K562 (cell line): Measurements from ENCODE around the gene C12orf60. TPM values are rescaled to one million over a fixed set of nuclear protein-coding genes. Genes with fewer than 3 reads are reported as not detected.

ENCODE experiments used
- ATAC-seq: fragments of 200-7000 bp; cut with Tn5 transposase; 3 replicates; pipeline ENCODE4 v1.9.1; 2020; ENCODE audit warnings: moderate library complexity
- BruUV-seq: library from RNA; stranded (reverse); fragments of 400-500 nt; replicated peaks from 2 replicates; lab custom pipeline; 2021; lab: Mats Ljungman, UMichigan
- CTCF ChIA-PET: fragments of 300-600 bp; formaldehyde crosslinking; extraction: SDS; loops from one replicate; lab custom pipeline; 2021; ENCODE audit warnings: low intra/inter-chr PET ratio; lab: Yijun Ruan, JAX
- POLR2A ChIA-PET: fragments of 300-600, 350-650 bp; sonication (Branson Sonifier 250); formaldehyde crosslinking; extraction: SDS; loops from one replicate; lab custom pipeline; 2021; ENCODE audit warnings: antibody characterized with exemption, inconsistent platforms; lab: Yijun Ruan, JAX
- DNase-seq, 4 experiments: peaks; one replicate each; pipeline versions ENCODE4 v3.0.0 to v3.0.0-alpha.2; 2011 to 2018; ENCODE audit warnings: low spot score in 3 of 4, mixed read lengths in 3 of 4; ENCODE audit errors: extremely low read depth in 1 of 4
- FAIRE-seq: peaks from 2 replicates; lab custom pipeline; 2011; peaks lifted over from hg19 to GRCh38; lab: Jason Lieb, UNC
- H2AFZ ChIP-seq: 2 replicates; pipeline ENCODE4 v1.6.0; 2011; ENCODE audit warnings: low read depth, low read length, control low read depth, inconsistent platforms
- H3K27ac ChIP-seq: fragments of 200-600 bp; 3 replicates; pipeline ENCODE4 v1.8.0; 2011; ENCODE audit warnings: low read depth, mild to moderate bottlenecking, control low read depth, inconsistent platforms, low read length, moderate library complexity, mixed read lengths; ENCODE audit errors: extremely low read depth
- H3K27me3 ChIP-seq, 2 experiments: fragments of 300-600 bp in 1 of 2; 2 replicates in 1 of 2; 3 replicates in 1 of 2; pipeline versions ENCODE4 v1.6.0 to v1.8.0; 2011; ENCODE audit warnings: inconsistent platforms in 2 of 2, low read length in 2 of 2, mild to moderate bottlenecking in 1 of 2, mixed read lengths in 1 of 2, moderate library complexity in 1 of 2; ENCODE audit not compliant: control insufficient read depth in 2 of 2, insufficient read depth in 2 of 2
- H3K36me3 ChIP-seq: fragments of 300-600 bp; 3 replicates; pipeline ENCODE4 v1.8.0; 2011; ENCODE audit warnings: mild to moderate bottlenecking, low read length, inconsistent platforms; ENCODE audit not compliant: control insufficient read depth, insufficient read depth
- H3K4me1 ChIP-seq, 2 experiments: fragments of 200-600 bp in 1 of 2; replicated peaks in 1 of 2; 2 replicates in 1 of 2; 3 replicates in 1 of 2; pipeline versions ENCODE4 v1.5.1 to v1.8.0; 2011; ENCODE audit warnings: inconsistent platforms in 2 of 2, low read length in 2 of 2, mild to moderate bottlenecking in 1 of 2, mixed read lengths in 1 of 2, moderate library complexity in 1 of 2; ENCODE audit not compliant: control insufficient read depth in 2 of 2, insufficient read depth in 2 of 2
- H3K4me2 ChIP-seq: 2 replicates; pipeline ENCODE4 v1.6.1; 2011; ENCODE audit warnings: low read length, control low read depth, inconsistent platforms, mixed read lengths; ENCODE audit not compliant: insufficient read depth
- H3K4me3 ChIP-seq: fragments of 200-600 bp; sonication (generic), shearing (Covaris generic); 2 replicates; pipeline ENCODE4 v1.5.1; 2016; ENCODE audit warnings: control low read depth, inconsistent platforms
- H3K79me2 ChIP-seq: fragments of 200-600 bp; 3 replicates; pipeline ENCODE4 v1.8.0; 2011; ENCODE audit warnings: low read length, inconsistent platforms; ENCODE audit not compliant: control insufficient read depth, insufficient read depth
- H3K9ac ChIP-seq, 2 experiments: 2 replicates each; pipeline versions ENCODE4 v1.6.0 to v1.6.1; 2011; ENCODE audit warnings: low read depth in 2 of 2, low read length in 2 of 2, control low read depth in 1 of 2, inconsistent platforms in 1 of 2, mild to moderate bottlenecking in 1 of 2, mixed read lengths in 1 of 2; ENCODE audit not compliant: insufficient read depth in 1 of 2
- H3K9me1 ChIP-seq: one replicate; pipeline ENCODE4 v1.6.0; 2011; ENCODE audit warnings: inconsistent platforms, mild to moderate bottlenecking, low read length, moderate library complexity; ENCODE audit not compliant: control insufficient read depth, insufficient read depth
- H3K9me3 ChIP-seq: replicated peaks from 2 replicates; pipeline ENCODE4 v1.5.1; 2011; ENCODE audit warnings: low read depth, low read length, inconsistent platforms; ENCODE audit not compliant: control insufficient read depth, insufficient read depth
- H4K20me1 ChIP-seq: replicated peaks from 2 replicates; pipeline ENCODE4 v1.6.1; 2011; ENCODE audit warnings: low read length, inconsistent platforms, mixed read lengths; ENCODE audit not compliant: control insufficient read depth, insufficient read depth
- KDM5B ChIP-seq: fragments of 200-600 bp; sonication (generic); IDR thresholded peaks from 2 replicates; pipeline ENCODE4 v1.6.1; 2012; ENCODE audit warnings: low read depth, mild to moderate bottlenecking, moderate library complexity, low read length, control low read depth, inconsistent platforms; ENCODE audit not compliant: insufficient replicate concordance
- PYGO2 ChIP-seq: fragments of 450-650 bp; IDR thresholded peaks from 2 replicates; pipeline ENCODE4 v1.6.1; 2016; ENCODE audit warnings: mild to moderate bottlenecking, missing genetic modification characterization, moderate library complexity, missing compliant biosample characterization
- RNF2 ChIP-seq: sonication (generic); IDR thresholded peaks from 2 replicates; pipeline ENCODE4 v1.6.1; 2016
- TGIF2 ChIP-seq: sonication (generic); formaldehyde crosslinking; IDR thresholded peaks from 2 replicates; pipeline ENCODE4 v1.8.1; 2022; ENCODE audit warnings: mild to moderate bottlenecking, missing genetic modification reagents, moderate library complexity
- ZNF165 ChIP-seq: fragments of 250-450 bp; sonication (Bioruptor Pico); IDR thresholded peaks from 2 replicates; pipeline ENCODE4 v1.4.0; 2020; ENCODE audit warnings: borderline replicate concordance
- WGBS: fragments of 100-300 bp; shearing (Covaris generic); methylation state at CpG from one replicate; pipeline ENCODE4 v1.1.6; 2016; ENCODE audit warnings: low coverage, mixed read lengths; ENCODE audit not compliant: insufficient coverage; ENCODE audit errors: missing lambda C conversion rate; 5-methylcytosine and 5-hydroxymethylcytosine counted together
- in situ Hi-C: fragments of 300-500 bp; cut with MboI; formaldehyde crosslinking; loops from 4 replicates; pipeline ENCODE4 v1.15.0; 2018; ENCODE audit warnings: inconsistent platforms, mixed read lengths
- intact Hi-C: fragments of 100-400 bp; cut with micrococcal nuclease; formaldehyde crosslinking; loops from 2 replicates; pipeline ENCODE4 v1.14.2; 2022
- polyA plus RNA-seq, 8 experiments: library from polyadenylated mRNA; depleted of rRNA in 4 of 8; stranded (reverse) in 5 of 8; unstranded in 3 of 8; fragments of >200 nt; fragmentation: Nextera tagmentation in 2 of 8; fragmentation: Illumina TruSeq in 1 of 8; extraction: Ambion mirVana in 2 of 8; extraction: Trizol in 1 of 8; gene quantifications; 2 replicates each; pipeline versions ENCODE4 v1.2.1 to v1.2.3, GENCODE V29; 2011 to 2014; ENCODE audit warnings: inconsistent platforms in 1 of 8, missing spikeins in 1 of 8
- total RNA-seq, 7 experiments: library from RNA; depleted of rRNA in 6 of 7; stranded (reverse); fragments of >200 nt in 6 of 7; fragmentation: Illumina TruSeq in 2 of 7; extraction: Trizol in 2 of 7; gene quantifications; 2 replicates each; pipeline versions ENCODE4 v1.2.1 to v1.2.3, GENCODE V29; 2011 to 2021; ENCODE audit warnings: low replicate concordance in 1 of 7
- TF ChIP-seq, protein P1 (sequence below): fragments of 450-650 bp; IDR thresholded peaks from 2 replicates; pipeline ENCODE4 v1.7.0; 2016; ENCODE audit warnings: borderline replicate concordance
- TF ChIP-seq, protein P2 (sequence below): fragments of 450-650 bp; formaldehyde crosslinking; IDR thresholded peaks from 2 replicates; pipeline ENCODE4 v1.4.0; 2022; ENCODE audit warnings: missing genetic modification characterization

The C12orf60 gene
- total and polyA plus RNA-seq, 9 of the 15 experiments (the other 6 are each of a cell fraction or from before 2014, with no cell fraction given) = 0.41 to 4.4 (median 2.5) TPM

DNA sequence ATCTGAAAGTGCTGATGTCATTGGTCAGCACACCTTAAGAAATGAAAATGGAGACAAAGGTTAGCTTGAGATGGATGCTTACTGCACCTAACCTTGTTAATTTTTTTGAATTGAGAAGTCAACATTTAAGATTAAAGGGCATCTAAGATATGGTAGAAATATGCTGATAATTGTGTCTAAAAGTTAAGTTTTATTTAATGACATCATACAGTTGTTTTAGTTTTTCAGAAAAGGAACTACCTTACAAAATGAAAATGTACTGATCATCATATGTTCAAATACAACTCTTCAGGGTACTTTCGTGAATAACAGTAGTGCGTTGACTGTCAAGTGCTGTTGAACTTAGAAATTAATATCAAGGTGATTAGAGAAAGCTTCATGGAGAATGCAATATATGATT lies 8.0 kb downstream of the C12orf60 start:
- H3K9me3 ChIP-seq = no peaks in the 10 kb centered on the region
- no peak overlapping the region for H3K27ac ChIP-seq
- DNase-seq = no peak
- BruUV-seq = no TSS peak
- H3K4me1 ChIP-seq = no peaks in the 10 kb centered on the region
- no peaks in the 10 kb centered on the region for H3K36me3 ChIP-seq
- H3K4me3 ChIP-seq = no peak overlapping the region
- intact Hi-C loops = loop anchor here (10.0 kb wide), 1 partner anchor 183 kb away; no protein-coding TSS in a partner anchor
- H3K27me3 ChIP-seq = no peaks in the 10 kb centered on the region
- ChIA-PET POLR2A (no interaction called here), CTCF (interaction anchor here (2.4 kb wide), 1 partner anchor 184 kb away, joined by 12 read pairs; no protein-coding TSS in a partner anchor)
- H3K9ac ChIP-seq = no peak overlapping the region
- no peaks in the 10 kb centered on the region for H3K9me1 ChIP-seq
- no peak overlapping the region for H3K4me2 ChIP-seq
- WGBS = 41% methylated on average over 2 of the region's 2 CpGs
- H4K20me1 ChIP-seq = no peaks in the 10 kb centered on the region
- TF ChIP-seq RNF2 (no peak), TGIF2 (CRISPR knock-in tag) (no peak), KDM5B (no peak), ZNF165 (CRISPR knock-in tag) (no peak), PYGO2 (tag) (no peak)
- TF ChIP-seq, protein P1, sequence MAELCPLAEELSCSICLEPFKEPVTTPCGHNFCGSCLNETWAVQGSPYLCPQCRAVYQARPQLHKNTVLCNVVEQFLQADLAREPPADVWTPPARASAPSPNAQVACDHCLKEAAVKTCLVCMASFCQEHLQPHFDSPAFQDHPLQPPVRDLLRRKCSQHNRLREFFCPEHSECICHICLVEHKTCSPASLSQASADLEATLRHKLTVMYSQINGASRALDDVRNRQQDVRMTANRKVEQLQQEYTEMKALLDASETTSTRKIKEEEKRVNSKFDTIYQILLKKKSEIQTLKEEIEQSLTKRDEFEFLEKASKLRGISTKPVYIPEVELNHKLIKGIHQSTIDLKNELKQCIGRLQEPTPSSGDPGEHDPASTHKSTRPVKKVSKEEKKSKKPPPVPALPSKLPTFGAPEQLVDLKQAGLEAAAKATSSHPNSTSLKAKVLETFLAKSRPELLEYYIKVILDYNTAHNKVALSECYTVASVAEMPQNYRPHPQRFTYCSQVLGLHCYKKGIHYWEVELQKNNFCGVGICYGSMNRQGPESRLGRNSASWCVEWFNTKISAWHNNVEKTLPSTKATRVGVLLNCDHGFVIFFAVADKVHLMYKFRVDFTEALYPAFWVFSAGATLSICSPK = no peak
- TF ChIP-seq, protein P2, sequence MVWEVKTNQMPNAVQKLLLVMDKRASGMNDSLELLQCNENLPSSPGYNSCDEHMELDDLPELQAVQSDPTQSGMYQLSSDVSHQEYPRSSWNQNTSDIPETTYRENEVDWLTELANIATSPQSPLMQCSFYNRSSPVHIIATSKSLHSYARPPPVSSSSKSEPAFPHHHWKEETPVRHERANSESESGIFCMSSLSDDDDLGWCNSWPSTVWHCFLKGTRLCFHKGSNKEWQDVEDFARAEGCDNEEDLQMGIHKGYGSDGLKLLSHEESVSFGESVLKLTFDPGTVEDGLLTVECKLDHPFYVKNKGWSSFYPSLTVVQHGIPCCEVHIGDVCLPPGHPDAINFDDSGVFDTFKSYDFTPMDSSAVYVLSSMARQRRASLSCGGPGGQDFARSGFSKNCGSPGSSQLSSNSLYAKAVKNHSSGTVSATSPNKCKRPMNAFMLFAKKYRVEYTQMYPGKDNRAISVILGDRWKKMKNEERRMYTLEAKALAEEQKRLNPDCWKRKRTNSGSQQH = no peak
- TF ChIP-seq, all 486 proteins: peak for 0
- H3K79me2 ChIP-seq = no peaks in the 10 kb centered on the region
- in situ Hi-C loops = loop anchor here (25.0 kb wide), 1 partner anchor 1076 kb away; the partner anchor contains the start of gene STRAP
- FAIRE-seq (no peak), ATAC-seq (no peak)
- H2AFZ ChIP-seq = no peak overlapping the region
